ENCODE results near the gene IL17RB. TPM values are rescaled to one million over a fixed set of nuclear protein-coding genes. Genes with fewer than 3 reads are reported as not detected.

Gene IL17RB
- total and polyA plus RNA-seq, 2 experiments from 2014 or later: 0.79 TPM; not detected in 1

- 82 to 84% methylated on average over 9 of the region's 9 CpGs for WGBS, 2 experiments (ENCODE audit: low coverage in 1 of 2, low lambda C conversion rate in 2 of 2, missing lambda C conversion rate in 2 of 2)
- H3K9me3 ChIP-seq (ENCODE audit: low read depth): no peaks in the 10 kb centered on the region
- TF ChIP-seq EZH2 (IDR thresholded peaks at IDR 0.05; ENCODE audit: insufficient read depth, poor library complexity, severe bottlenecking) (no peak), EZH2phosphoT487 (IDR thresholded peaks at IDR 0.05; ENCODE audit: insufficient read depth, low read depth) (no peak)
- no peaks in the 10 kb centered on the region for H3K9me2 ChIP-seq (ENCODE audit: insufficient read depth)
- no peak overlapping the region for H3K4me2 ChIP-seq (ENCODE audit: unreplicated experiment)
- H3K9ac ChIP-seq: no peak overlapping the region
- no peaks in the 10 kb centered on the region for H3F3A ChIP-seq (ENCODE audit: insufficient read depth)
- no peak overlapping the region for H2AFZ ChIP-seq
- DNase-seq: no peak
- H3K36me3 ChIP-seq (ENCODE audit: low read depth): no peaks in the 10 kb centered on the region
- no peaks in the 10 kb centered on the region for H3K4me1 ChIP-seq (ENCODE audit: insufficient read depth)
- H3K27me3 ChIP-seq (replicated peaks; ENCODE audit: insufficient read depth): no peaks in the 10 kb centered on the region
- H3K4me3 ChIP-seq: no peak overlapping the region
- H3K27ac ChIP-seq: no peak overlapping the region
- in situ Hi-C loops (cut with MboI): no loop called here
- H4K20me1 ChIP-seq (ENCODE audit: insufficient read depth): no peaks in the 10 kb centered on the region
- H3K79me2 ChIP-seq (ENCODE audit: insufficient read depth): no peaks in the 10 kb centered on the region
These were observed 10.1 kb upstream of the IL17RB start for GRCh38 chr3:53836084-53836872.

DNA sequence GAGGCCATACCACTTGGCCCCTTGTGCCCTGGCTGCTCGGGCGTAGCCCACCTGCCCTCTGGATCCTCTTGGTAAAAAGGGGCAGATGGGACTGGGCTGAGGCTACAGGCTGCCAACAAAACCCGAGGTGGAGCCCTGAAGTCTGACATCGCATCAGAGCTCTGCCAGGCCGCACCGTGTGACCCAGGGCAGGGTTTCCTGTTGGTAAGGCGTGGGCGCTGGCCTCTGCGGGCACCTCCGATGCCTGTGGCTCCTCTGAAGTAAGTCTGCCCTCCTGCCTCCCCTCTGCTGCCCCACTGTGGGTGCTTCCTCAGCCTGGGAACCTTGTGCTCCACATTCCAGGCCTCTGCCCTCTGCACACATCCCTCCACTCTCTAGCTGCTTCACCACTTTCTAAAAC is 9.0 kb upstream of the IL17RB start:
- no peak overlapping the region for H3K27ac ChIP-seq
- no peaks in the 10 kb centered on the region for H3K9me2 ChIP-seq (ENCODE audit: insufficient read depth)
- no peaks in the 10 kb centered on the region for H3K9me3 ChIP-seq (ENCODE audit: low read depth)
- H3F3A ChIP-seq (ENCODE audit: insufficient read depth): no peaks in the 10 kb centered on the region
- no peaks in the 10 kb centered on the region for H3K4me1 ChIP-seq (ENCODE audit: insufficient read depth)
- H3K4me3 ChIP-seq: no peak overlapping the region
- no peak overlapping the region for H3K4me2 ChIP-seq (ENCODE audit: unreplicated experiment)
- TF ChIP-seq EZH2phosphoT487 (IDR thresholded peaks at IDR 0.05; ENCODE audit: insufficient read depth, low read depth) (no peak), EZH2 (IDR thresholded peaks at IDR 0.05; ENCODE audit: insufficient read depth, poor library complexity, severe bottlenecking) (no peak)
- H3K9ac ChIP-seq: no peak overlapping the region
- in situ Hi-C loops (cut with MboI): no loop called here
- WGBS, 2 experiments (ENCODE audit: low coverage in 1 of 2, low lambda C conversion rate in 2 of 2, missing lambda C conversion rate in 2 of 2): 80 to 85% methylated on average over 7 to 10 of the region's 10 CpGs
- no peaks in the 10 kb centered on the region for H3K79me2 ChIP-seq (ENCODE audit: insufficient read depth)
- H2AFZ ChIP-seq: no peak overlapping the region
- H3K36me3 ChIP-seq (ENCODE audit: low read depth): no peaks in the 10 kb centered on the region
- no peaks in the 10 kb centered on the region for H4K20me1 ChIP-seq (ENCODE audit: insufficient read depth)
- DNase-seq: no peak
- H3K27me3 ChIP-seq (replicated peaks; ENCODE audit: insufficient read depth): no peaks in the 10 kb centered on the region

GRCh38 chr3:53841296-53841695 is 5.1 kb upstream of the IL17RB start:
- Histone ChIP-seq H3K9ac (no peak overlapping the region), H3K9me3 (ENCODE audit: low read depth) (no peaks in the 10 kb centered on the region), H3K27ac (no peak overlapping the region), H3K4me3 (no peak overlapping the region), H3K36me3 (ENCODE audit: low read depth) (no peaks in the 10 kb centered on the region), H3K4me1 (ENCODE audit: insufficient read depth) (no peaks in the 10 kb centered on the region), H3F3A (ENCODE audit: insufficient read depth) (no peaks in the 10 kb centered on the region), H3K27me3 (replicated peaks; ENCODE audit: insufficient read depth) (peaks cover 5% of the 10 kb centered on the region; the same call in 1 of the 2 replicates), H4K20me1 (ENCODE audit: insufficient read depth) (no peaks in the 10 kb centered on the region), H2AFZ (no peak overlapping the region), H3K9me2 (ENCODE audit: insufficient read depth) (no peaks in the 10 kb centered on the region), H3K4me2 (ENCODE audit: unreplicated experiment) (no peak overlapping the region), H3K79me2 (ENCODE audit: insufficient read depth) (no peaks in the 10 kb centered on the region)
- TF ChIP-seq EZH2 (IDR thresholded peaks at IDR 0.05; ENCODE audit: insufficient read depth, poor library complexity, severe bottlenecking): no peak
- TF ChIP-seq EZH2phosphoT487 (IDR thresholded peaks at IDR 0.05; ENCODE audit: insufficient read depth, low read depth): no peak
- in situ Hi-C loops (cut with MboI): no loop called here
- no peak for DNase-seq
- WGBS, 2 experiments (ENCODE audit: low coverage in 1 of 2, low lambda C conversion rate in 2 of 2, missing lambda C conversion rate in 2 of 2): 87 to 88% methylated on average over 5 of the region's 5 CpGs

GRCh38 chr3:53842436-53843194 is 3.8 kb upstream of the IL17RB start:
- 32 to 35% methylated on average over 11 to 12 of the region's 12 CpGs for WGBS, 2 experiments (ENCODE audit: low coverage in 1 of 2, low lambda C conversion rate in 2 of 2, missing lambda C conversion rate in 2 of 2)
- in situ Hi-C loops (cut with MboI): no loop called here

More at GRCh38 chr3:53842436-53843194, 3.8 kb upstream of the IL17RB start:
- peak; percentile 57 for DNase-seq
- Histone ChIP-seq H4K20me1 (ENCODE audit: insufficient read depth) (no peaks in the 10 kb centered on the region), H3K27ac (no peak overlapping the region), H2AFZ (no peak overlapping the region), H3K4me3 (no peak overlapping the region), H3F3A (ENCODE audit: insufficient read depth) (no peaks in the 10 kb centered on the region), H3K36me3 (ENCODE audit: low read depth) (no peaks in the 10 kb centered on the region), H3K9me3 (ENCODE audit: low read depth) (no peaks in the 10 kb centered on the region), H3K9ac (no peak overlapping the region), H3K79me2 (ENCODE audit: insufficient read depth) (no peaks in the 10 kb centered on the region), H3K4me1 (ENCODE audit: insufficient read depth) (no peaks in the 10 kb centered on the region), H3K4me2 (ENCODE audit: unreplicated experiment) (no peak overlapping the region), H3K9me2 (ENCODE audit: insufficient read depth) (no peaks in the 10 kb centered on the region), H3K27me3 (replicated peaks; ENCODE audit: insufficient read depth) (peaks cover 16% of the 10 kb centered on the region)
- TF ChIP-seq EZH2phosphoT487 (IDR thresholded peaks at IDR 0.05; ENCODE audit: insufficient read depth, low read depth) (no peak), EZH2 (IDR thresholded peaks at IDR 0.05; ENCODE audit: insufficient read depth, poor library complexity, severe bottlenecking) (no peak)

All from GM23248 (cell line).